ENCODE results near the gene TMEM17. TPM values are rescaled to one million over a fixed set of nuclear protein-coding genes. Genes with fewer than 3 reads are reported as not detected.

TMEM17 gene
- total RNA-seq, 1 experiment from 2014 or later, result 3.2 TPM

DNA sequence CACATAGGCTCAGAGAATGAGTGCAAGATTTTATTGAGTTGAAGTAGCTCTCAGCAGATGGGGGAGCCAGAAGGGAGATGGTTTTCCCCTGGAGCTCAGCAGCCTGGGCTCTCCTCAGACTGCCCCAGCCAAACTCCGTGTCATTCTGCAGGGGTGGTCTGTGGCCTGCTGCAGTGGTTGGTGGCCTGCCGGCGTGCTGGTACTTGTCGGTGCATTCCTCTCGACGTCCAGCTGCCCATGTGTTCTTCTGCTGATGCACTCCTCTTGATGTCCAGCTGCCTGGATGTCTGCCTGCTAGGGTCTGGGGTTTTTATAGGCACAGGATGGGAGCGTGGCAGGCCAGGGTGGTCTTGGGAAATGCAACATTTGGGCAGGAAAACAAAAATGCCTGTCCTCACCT lies 25.6 kb upstream of the TMEM17 start:
- CTCF ChIA-PET, result no interaction called here
- BruUV-seq (replicated peaks), result no TSS peak
- no peaks in the 10 kb centered on the region for H3K4me1 ChIP-seq (ENCODE audit: control insufficient read depth in 1 of 2, insufficient read depth in 2 of 2, low read length in 2 of 2)

More for the DNA sequence above, 25.6 kb upstream of the TMEM17 start:
- Histone ChIP-seq H3K9ac (ENCODE audit: low read length) (no peak overlapping the region), H3K27ac (ENCODE audit: low read depth, low read length) (no peak overlapping the region), H3K9me3 (ENCODE audit: control insufficient read depth in 1 of 2, insufficient read depth in 1 of 2, low read depth in 1 of 2, low read length in 2 of 2) (no peaks in the 10 kb centered on the region), H3K36me3 (ENCODE audit: control insufficient read depth in 1 of 2, insufficient read depth in 2 of 2, low read length in 2 of 2) (no peaks in the 10 kb centered on the region), H3K27me3 (ENCODE audit: insufficient read depth, low read length) (no peaks in the 10 kb centered on the region), H3K79me2 (ENCODE audit: insufficient read depth, low read length) (no peaks in the 10 kb centered on the region), H3K4me3 (replicated peaks in 1 of 2; ENCODE audit: low read depth in 1 of 2, low read length in 2 of 2) (no peak overlapping the region), H4K20me1 (ENCODE audit: insufficient read depth) (no peaks in the 10 kb centered on the region), H2AFZ (ENCODE audit: low read depth, low read length, poor library complexity, severe bottlenecking) (no peak overlapping the region), H3K9me2 (ENCODE audit: insufficient read depth) (no peaks in the 10 kb centered on the region), H3K4me2 (ENCODE audit: low read length) (no peak overlapping the region)
- ChIA-PET POLR2A (no interaction called here), RAD21 (ENCODE audit: low non-redundant PET in 1 of 2, low total read pairs in 2 of 2, uncharacterized antibody in 2 of 2, unreplicated experiment in 2 of 2) (interaction anchor here in 1 of 2 experiments (0.7 kb wide), 1 partner anchor 243 kb away, joined by 3 read pairs; no protein-coding TSS in a partner anchor)
- DNase-seq (ENCODE audit: low read depth, low spot score) (no peak), ATAC-seq (no peak)
- intact Hi-C loops (cut with micrococcal nuclease), result no loop called here
- TF ChIP-seq CBX3 (IDR thresholded peaks at IDR 0.05; ENCODE audit: low read depth), result no peak
- TF ChIP-seq POLR2AphosphoS5 (IDR thresholded peaks at IDR 0.05; ENCODE audit: low read depth, low read length), result no peak
- TF ChIP-seq, protein P1, sequence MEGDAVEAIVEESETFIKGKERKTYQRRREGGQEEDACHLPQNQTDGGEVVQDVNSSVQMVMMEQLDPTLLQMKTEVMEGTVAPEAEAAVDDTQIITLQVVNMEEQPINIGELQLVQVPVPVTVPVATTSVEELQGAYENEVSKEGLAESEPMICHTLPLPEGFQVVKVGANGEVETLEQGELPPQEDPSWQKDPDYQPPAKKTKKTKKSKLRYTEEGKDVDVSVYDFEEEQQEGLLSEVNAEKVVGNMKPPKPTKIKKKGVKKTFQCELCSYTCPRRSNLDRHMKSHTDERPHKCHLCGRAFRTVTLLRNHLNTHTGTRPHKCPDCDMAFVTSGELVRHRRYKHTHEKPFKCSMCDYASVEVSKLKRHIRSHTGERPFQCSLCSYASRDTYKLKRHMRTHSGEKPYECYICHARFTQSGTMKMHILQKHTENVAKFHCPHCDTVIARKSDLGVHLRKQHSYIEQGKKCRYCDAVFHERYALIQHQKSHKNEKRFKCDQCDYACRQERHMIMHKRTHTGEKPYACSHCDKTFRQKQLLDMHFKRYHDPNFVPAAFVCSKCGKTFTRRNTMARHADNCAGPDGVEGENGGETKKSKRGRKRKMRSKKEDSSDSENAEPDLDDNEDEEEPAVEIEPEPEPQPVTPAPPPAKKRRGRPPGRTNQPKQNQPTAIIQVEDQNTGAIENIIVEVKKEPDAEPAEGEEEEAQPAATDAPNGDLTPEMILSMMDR (IDR thresholded peaks at IDR 0.05 in 2 of 3, conservative IDR thresholded peaks at IDR 0.05 in 1 of 3; ENCODE audit: borderline replicate concordance in 1 of 3, insufficient read depth in 1 of 3, low read depth in 2 of 3, low read length in 2 of 3), result no peak
- no peak for TF ChIP-seq POLR2A (IDR thresholded peaks at IDR 0.05; ENCODE audit: borderline replicate concordance, extremely low read depth, insufficient read depth, insufficient read length)
- no peak for TF ChIP-seq EZH2phosphoT487 (IDR thresholded peaks at IDR 0.05; ENCODE audit: borderline replicate concordance)
- no peak for TF ChIP-seq EZH2 (IDR thresholded peaks at IDR 0.05)
- no peak for TF ChIP-seq SIN3A (IDR thresholded peaks at IDR 0.05; ENCODE audit: low read depth)
- no peak for TF ChIP-seq EGR1 (IDR thresholded peaks at IDR 0.05; ENCODE audit: low read depth)
- no peak for TF ChIP-seq CEBPB (IDR thresholded peaks at IDR 0.05; ENCODE audit: low read depth)
- TF ChIP-seq FOSL1 (IDR thresholded peaks at IDR 0.05; ENCODE audit: low read depth), result no peak
- TF ChIP-seq RAD21 (IDR thresholded peaks at IDR 0.05; ENCODE audit: low read depth), result no peak
- no peak for TF ChIP-seq ELF1 (IDR thresholded peaks at IDR 0.05; ENCODE audit: borderline replicate concordance, low read depth)
- TF ChIP-seq, protein P2, sequence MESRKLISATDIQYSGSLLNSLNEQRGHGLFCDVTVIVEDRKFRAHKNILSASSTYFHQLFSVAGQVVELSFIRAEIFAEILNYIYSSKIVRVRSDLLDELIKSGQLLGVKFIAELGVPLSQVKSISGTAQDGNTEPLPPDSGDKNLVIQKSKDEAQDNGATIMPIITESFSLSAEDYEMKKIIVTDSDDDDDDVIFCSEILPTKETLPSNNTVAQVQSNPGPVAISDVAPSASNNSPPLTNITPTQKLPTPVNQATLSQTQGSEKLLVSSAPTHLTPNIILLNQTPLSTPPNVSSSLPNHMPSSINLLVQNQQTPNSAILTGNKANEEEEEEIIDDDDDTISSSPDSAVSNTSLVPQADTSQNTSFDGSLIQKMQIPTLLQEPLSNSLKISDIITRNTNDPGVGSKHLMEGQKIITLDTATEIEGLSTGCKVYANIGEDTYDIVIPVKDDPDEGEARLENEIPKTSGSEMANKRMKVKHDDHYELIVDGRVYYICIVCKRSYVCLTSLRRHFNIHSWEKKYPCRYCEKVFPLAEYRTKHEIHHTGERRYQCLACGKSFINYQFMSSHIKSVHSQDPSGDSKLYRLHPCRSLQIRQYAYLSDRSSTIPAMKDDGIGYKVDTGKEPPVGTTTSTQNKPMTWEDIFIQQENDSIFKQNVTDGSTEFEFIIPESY (IDR thresholded peaks at IDR 0.05; ENCODE audit: extremely low read depth, insufficient replicate concordance, low read length), result no peak
- TF ChIP-seq TCF7L2 (IDR thresholded peaks at IDR 0.05; ENCODE audit: borderline replicate concordance, extremely low read depth, insufficient read depth, insufficient read length), result no peak
- TF ChIP-seq JUND (IDR thresholded peaks at IDR 0.05), result no peak
- no peak for TF ChIP-seq SRF (IDR thresholded peaks at IDR 0.05; ENCODE audit: low read depth)
